ENCODE results near the gene TPH2. TPM values are rescaled to one million over a fixed set of nuclear protein-coding genes. Genes with fewer than 3 reads are reported as not detected.

The TPH2 gene
- total and polyA plus RNA-seq, 2 of the 4 experiments (the other 2 are of a cell fraction), result not detected

DNA sequence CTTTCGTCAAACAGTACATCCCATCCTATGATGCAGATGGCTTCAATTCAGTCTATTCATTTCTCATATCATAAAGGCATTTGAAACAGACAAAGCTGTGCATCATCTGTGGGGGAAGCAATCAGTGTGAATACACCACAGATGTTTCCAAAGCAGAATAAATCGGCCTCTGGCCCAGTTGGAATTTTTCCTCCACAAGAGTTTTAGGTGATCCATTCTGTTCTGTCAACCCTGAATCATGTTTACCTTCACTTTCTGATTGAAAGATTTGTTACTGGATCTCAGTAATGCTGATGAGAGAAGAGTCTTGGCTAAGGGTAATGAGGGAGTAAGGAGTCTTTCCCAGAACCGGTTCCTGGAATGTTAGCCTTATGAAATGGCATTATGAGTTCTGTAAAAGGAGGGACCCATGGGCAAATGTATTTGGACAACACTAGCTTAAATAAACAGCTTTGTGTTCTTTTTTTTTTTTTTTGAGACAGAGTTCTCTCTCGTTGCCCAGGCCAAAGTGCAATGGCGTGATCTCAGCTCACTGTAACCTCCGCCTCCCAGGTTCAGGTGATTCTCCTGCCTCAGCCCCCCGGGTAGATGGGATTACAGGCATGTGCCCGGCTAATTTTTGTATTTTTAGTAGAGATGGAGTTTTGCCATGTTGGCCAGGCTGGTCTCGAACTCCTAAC lies 62.5 kb downstream of the TPH2 start:
- ATAC-seq (ENCODE audit: low read depth), result no peak
- H3K79me1 ChIP-seq (ENCODE audit: low read depth in 1 of 2, low read length in 2 of 2), result no peaks in the 10 kb centered on the region
- no peak overlapping the region for H2AK9ac ChIP-seq (replicated peaks; ENCODE audit: low read depth, low read length, poor library complexity)
- no peak overlapping the region for H2BK15ac ChIP-seq (ENCODE audit: low read depth, low read length)
- no peak overlapping the region for H3K23ac ChIP-seq (ENCODE audit: low read depth, low read length)
- intact Hi-C loops (cut with micrococcal nuclease), result no loop called here
- POLR2A ChIA-PET (ENCODE audit: unreplicated experiment), result no interaction called here
- H3K4me3 ChIP-seq (ENCODE audit: insufficient read depth, low read depth, low read length), result no peak overlapping the region
- H3K4ac ChIP-seq (ENCODE audit: low read depth, low read length), result no peak overlapping the region
- H2BK120ac ChIP-seq (ENCODE audit: low read depth, low read length), result no peak overlapping the region
- no peaks in the 10 kb centered on the region for H3K4me1 ChIP-seq (ENCODE audit: control insufficient read depth, insufficient read depth, low read length)
- no peak overlapping the region for H3K9ac ChIP-seq (ENCODE audit: low read depth, low read length)
- no peak overlapping the region for H2BK20ac ChIP-seq (ENCODE audit: low read depth, low read length)
- dilution Hi-C loops (cut with HindIII; ENCODE audit: low sequenced_read_pairs, unreplicated experiment), result no loop called here
- H2AK5ac ChIP-seq (ENCODE audit: low read depth, low read length), result no peak overlapping the region
- no peak overlapping the region for H3K14ac ChIP-seq (replicated peaks; ENCODE audit: low read depth, low read length)
- in situ Hi-C loops (cut with MboI; ENCODE audit: low sequenced_read_pairs), result no loop called here
- TF ChIP-seq CEBPB (IDR thresholded peaks at IDR 0.05; ENCODE audit: low read depth, low read length) (no peak), MAZ (IDR thresholded peaks at IDR 0.05; ENCODE audit: borderline replicate concordance, low read depth, low read length) (no peak), SMC3 (IDR thresholded peaks at IDR 0.05; ENCODE audit: low read depth, low read length) (no peak), MXI1 (IDR thresholded peaks at IDR 0.05; ENCODE audit: borderline replicate concordance, low read depth, low read length) (no peak), MAFK (IDR thresholded peaks at IDR 0.05; ENCODE audit: low read depth, low read length) (no peak), USF2 (IDR thresholded peaks at IDR 0.05; ENCODE audit: low read depth, low read length) (no peak), NFE2L2 (IDR thresholded peaks at IDR 0.05; ENCODE audit: low read depth, low read length) (no peak), RFX5 (IDR thresholded peaks at IDR 0.05; ENCODE audit: low read depth, low read length) (no peak), BHLHE40 (IDR thresholded peaks at IDR 0.05; ENCODE audit: low read depth, low read length) (no peak), CHD1 (IDR thresholded peaks at IDR 0.05; ENCODE audit: low read depth, low read length) (no peak), POLR2A (IDR thresholded peaks at IDR 0.05; ENCODE audit: low read depth, low read length) (no peak), RCOR1 (IDR thresholded peaks at IDR 0.05; ENCODE audit: insufficient replicate concordance, low read length) (no peak), CTCF (conservative IDR thresholded peaks at IDR 0.05; ENCODE audit: low read depth, low read length) (no peak), RAD21 (IDR thresholded peaks at IDR 0.05; ENCODE audit: low read length) (no peak), FOS (IDR thresholded peaks at IDR 0.05; ENCODE audit: low read depth, low read length) (no peak)
- TF ChIP-seq, protein P1, sequence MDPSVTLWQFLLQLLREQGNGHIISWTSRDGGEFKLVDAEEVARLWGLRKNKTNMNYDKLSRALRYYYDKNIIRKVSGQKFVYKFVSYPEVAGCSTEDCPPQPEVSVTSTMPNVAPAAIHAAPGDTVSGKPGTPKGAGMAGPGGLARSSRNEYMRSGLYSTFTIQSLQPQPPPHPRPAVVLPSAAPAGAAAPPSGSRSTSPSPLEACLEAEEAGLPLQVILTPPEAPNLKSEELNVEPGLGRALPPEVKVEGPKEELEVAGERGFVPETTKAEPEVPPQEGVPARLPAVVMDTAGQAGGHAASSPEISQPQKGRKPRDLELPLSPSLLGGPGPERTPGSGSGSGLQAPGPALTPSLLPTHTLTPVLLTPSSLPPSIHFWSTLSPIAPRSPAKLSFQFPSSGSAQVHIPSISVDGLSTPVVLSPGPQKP (IDR thresholded peaks at IDR 0.05; ENCODE audit: borderline replicate concordance, low read depth, low read length), result no peak
- no peak overlapping the region for H4K8ac ChIP-seq (ENCODE audit: low read depth in 2 of 2, low read length in 2 of 2)
- no peak overlapping the region for H3K18ac ChIP-seq (ENCODE audit: low read depth, low read length)
- H4K5ac ChIP-seq (ENCODE audit: low read depth, low read length), result no peak overlapping the region
- H2BK5ac ChIP-seq (ENCODE audit: low read depth, low read length, poor library complexity, severe bottlenecking), result no peak overlapping the region
- no peaks in the 10 kb centered on the region for H3K36me3 ChIP-seq (ENCODE audit: control insufficient read depth, insufficient read depth, low read length)
- H3K9me1 ChIP-seq (ENCODE audit: insufficient read depth, low read length), result no peaks in the 10 kb centered on the region
- peaks cover 7% of the 10 kb centered on the region for H3K27me3 ChIP-seq (ENCODE audit: control insufficient read depth, insufficient read depth, low read length)
- no peak overlapping the region for H4K91ac ChIP-seq (ENCODE audit: insufficient read depth, low read depth, low read length)
- WGBS, 2 experiments (ENCODE audit: extremely low coverage in 2 of 2, insufficient read length in 1 of 2), result no CpG with 5 or more reads among the region's 9 CpGs
- H3K27ac ChIP-seq (ENCODE audit: insufficient read depth, low read length), result no peak overlapping the region
- CTCF ChIA-PET, result interaction anchor here (0.6 kb wide), 1 partner anchor 61 kb away, joined by 4 read pairs; no protein-coding TSS in a partner anchor
- no peak overlapping the region for H3K4me2 ChIP-seq (ENCODE audit: low read depth, low read length)
- H2AFZ ChIP-seq (replicated peaks; ENCODE audit: low read length, poor library complexity), result no peak overlapping the region
- no peaks in the 10 kb centered on the region; the same call in 1 of the 2 replicates for H3K9me3 ChIP-seq (ENCODE audit: control insufficient read depth, insufficient read depth, low read length)
- no TSS peak for BruUV-seq (replicated peaks)
- no peaks in the 10 kb centered on the region for H4K20me1 ChIP-seq (ENCODE audit: insufficient read depth, low read length)
- no peak overlapping the region for H3K56ac ChIP-seq (ENCODE audit: extremely low read depth, insufficient read depth, low read length)
- DNase-seq, result no peak
